Ectodermal cell (in vitro differentiated cells): ENCODE measurements around the gene BEST1.
"Not testable (repeated sequence)": the region's sequence is repeated elsewhere in the genome, so short reads cannot be mapped to it uniquely, and the experiment has no call there.

Experiments
- H3K27ac ChIP-seq: 2 replicates; pipeline ENCODE4 v1.7.0; 2013; ENCODE audit warnings: mild to moderate bottlenecking, low read depth, low read length; ENCODE audit not compliant: insufficient read depth, poor library complexity, severe bottlenecking
- H3K27me3 ChIP-seq: 2 replicates; pipeline ENCODE4 v1.7.0; 2013; ENCODE audit warnings: mild to moderate bottlenecking, low read length; ENCODE audit not compliant: insufficient read depth, control insufficient read depth, poor library complexity, severe bottlenecking
- H3K36me3 ChIP-seq: one replicate; pipeline ENCODE4 v1.7.0; 2013; ENCODE audit warnings: low read length; ENCODE audit not compliant: control insufficient read depth, insufficient read depth
- H3K4me1 ChIP-seq: one replicate; pipeline ENCODE4 v1.7.0; 2013; ENCODE audit warnings: low read length; ENCODE audit not compliant: control insufficient read depth, insufficient read depth
- H3K4me3 ChIP-seq: 2 replicates; pipeline ENCODE4 v1.7.0; 2013; ENCODE audit warnings: low read depth, low read length, control low read depth; ENCODE audit not compliant: insufficient read depth
- H3K9me3 ChIP-seq: 2 replicates; pipeline ENCODE4 v1.7.0; 2013; ENCODE audit warnings: mild to moderate bottlenecking, low read length, moderate library complexity; ENCODE audit not compliant: control insufficient read depth
- WGBS, 2 experiments: methylation state at CpG; one replicate each; pipeline ENCODE4 v1.1.7; 2013; ENCODE audit warnings: missing lambda C conversion rate in 2 of 2; 5-methylcytosine and 5-hydroxymethylcytosine counted together

BEST1 gene

DNA sequence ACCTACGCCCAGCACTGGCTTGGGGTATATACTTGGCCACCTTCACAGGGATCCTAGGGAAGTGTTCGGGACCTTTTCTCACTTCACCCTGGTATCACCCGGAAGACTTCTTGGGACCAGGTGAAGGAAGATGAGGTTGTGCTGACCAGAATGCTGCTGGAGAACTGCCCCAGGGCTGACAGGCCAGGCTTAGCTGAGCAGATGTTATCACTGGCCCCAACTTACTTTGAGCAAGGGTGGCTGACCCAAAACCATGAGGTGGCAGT is 12.8 kb downstream of the BEST1 start:
- no peaks in the 10 kb centered on the region for H3K27me3 ChIP-seq
- no peaks in the 10 kb centered on the region for H3K9me3 ChIP-seq
- peaks cover 7% of the 10 kb centered on the region for H3K4me1 ChIP-seq
- peaks cover 5% of the 10 kb centered on the region for H3K36me3 ChIP-seq
- no peak overlapping the region for H3K27ac ChIP-seq
- no peak overlapping the region for H3K4me3 ChIP-seq
- WGBS, 2 experiments: 93 to 99% methylated on average over 3 of the region's 3 CpGs

DNA sequence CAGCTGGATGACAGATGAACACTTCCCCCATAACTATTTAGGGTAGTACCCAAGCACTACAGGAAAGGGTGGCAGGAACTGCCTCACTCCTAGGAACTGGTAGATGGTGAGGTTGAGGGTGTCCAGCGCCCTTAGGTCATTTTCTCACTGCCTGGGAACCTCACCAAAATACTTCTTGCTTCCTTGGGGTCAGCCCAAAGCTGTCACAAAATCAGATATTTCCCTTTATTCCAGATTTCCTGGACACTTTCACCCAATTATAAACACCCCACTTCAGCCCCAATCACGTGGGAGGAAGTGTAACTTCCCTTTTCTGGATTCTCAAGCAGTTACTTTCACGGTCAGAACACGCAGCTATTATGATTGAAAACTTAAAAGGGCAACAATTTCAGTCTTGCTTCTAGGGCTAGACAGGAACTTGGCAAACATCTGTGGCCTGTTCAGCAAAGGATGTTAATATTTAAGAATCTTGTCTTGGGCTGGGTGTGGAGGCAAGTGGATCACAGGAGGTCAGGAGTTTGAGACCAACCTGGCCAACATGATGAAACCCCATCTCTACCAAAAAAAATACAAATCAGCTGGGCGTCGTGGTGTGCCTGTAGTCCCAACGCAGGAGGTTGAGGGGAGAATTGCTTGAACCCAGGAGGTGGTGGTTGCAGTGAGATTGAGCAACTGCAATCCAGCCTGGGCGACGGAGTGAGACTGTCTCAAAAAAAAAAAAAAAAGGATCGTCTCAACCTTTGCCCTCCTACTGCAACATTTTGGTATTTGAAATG is 13.3 kb downstream of the BEST1 start:
- no peak overlapping the region for H3K4me3 ChIP-seq
- H3K27me3 ChIP-seq: no peaks in the 10 kb centered on the region
- H3K27ac ChIP-seq: no peak overlapping the region
- no peaks in the 10 kb centered on the region for H3K9me3 ChIP-seq
- H3K36me3 ChIP-seq: peaks cover 5% of the 10 kb centered on the region
- 89 to 93% methylated on average over 9 to 10 of the region's 10 CpGs for WGBS, 2 experiments
- H3K4me1 ChIP-seq: peaks cover 7% of the 10 kb centered on the region

GRCh38 chr11:61964058-61964665 is 14.0 kb downstream of the BEST1 start:
- H3K4me3 ChIP-seq: no peak overlapping the region
- H3K27ac ChIP-seq: no peak overlapping the region
- 97% methylated on average over 3 to 4 of the region's 4 CpGs for WGBS, 2 experiments

DNA sequence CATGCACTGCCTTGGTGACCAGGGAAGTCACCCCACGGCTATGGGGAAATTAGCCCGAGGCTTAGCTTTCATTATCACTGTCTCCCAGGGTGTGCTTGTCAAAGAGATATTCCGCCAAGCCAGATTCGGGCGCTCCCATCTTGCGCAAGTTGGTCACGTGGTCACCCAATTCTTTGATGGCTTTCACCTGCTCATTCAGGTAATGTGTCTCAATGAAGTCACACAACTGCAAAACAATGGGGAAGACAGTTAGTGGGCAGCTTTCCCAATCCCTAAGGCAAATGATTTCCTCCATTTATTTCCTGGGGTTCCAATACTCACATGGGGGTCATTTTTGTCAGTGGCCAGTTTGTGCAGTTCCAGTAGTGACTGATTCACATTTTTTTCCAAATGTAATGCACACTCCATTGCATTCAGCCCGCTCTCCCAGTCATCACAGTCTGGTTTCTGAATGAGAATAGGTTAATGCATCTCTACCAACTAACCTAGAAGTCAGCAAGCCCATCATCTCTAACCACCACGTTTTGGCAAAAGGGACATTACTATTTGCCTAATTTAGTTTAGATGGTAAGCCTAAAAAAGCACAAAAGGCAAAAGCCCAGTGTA is 14.6 kb downstream of the BEST1 start:
- H3K36me3 ChIP-seq, H3K4me3 ChIP-seq, H3K9me3 ChIP-seq, H3K27ac ChIP-seq, H3K27me3 ChIP-seq: not testable (repeated sequence)
- H3K4me1 ChIP-seq: peaks cover 10% of the 10 kb centered on the region
- 96% methylated on average over 9 of the region's 9 CpGs for WGBS, 2 experiments

More at GRCh38 chr11:61964058-61964665, 14.0 kb downstream of the BEST1 start:
- Histone ChIP-seq H3K36me3 (peaks cover 5% of the 10 kb centered on the region), H3K27me3 (no peaks in the 10 kb centered on the region), H3K4me1 (peaks cover 10% of the 10 kb centered on the region), H3K9me3 (no peaks in the 10 kb centered on the region)

DNA sequence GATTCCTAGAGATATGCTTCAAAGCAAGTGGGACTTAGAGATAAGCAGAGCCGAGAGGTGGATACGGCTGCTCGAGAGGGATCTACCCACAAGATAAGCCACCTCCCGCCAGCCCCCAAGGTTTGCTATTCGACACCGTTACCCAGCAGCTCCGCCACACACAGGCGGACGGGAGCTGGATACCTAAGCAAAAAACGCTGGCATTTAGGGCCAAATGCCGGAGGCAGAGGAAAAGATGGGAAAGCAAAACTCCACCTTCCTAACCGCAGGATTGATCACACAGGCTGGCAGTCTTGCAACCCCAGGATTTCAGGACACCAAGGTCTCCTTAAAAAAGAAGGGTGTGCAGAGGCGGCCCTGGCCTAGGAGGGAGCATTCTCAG is 16.6 kb downstream of the BEST1 start:
- WGBS, 2 experiments: 0% methylated on average over 13 of the region's 13 CpGs

DNA sequence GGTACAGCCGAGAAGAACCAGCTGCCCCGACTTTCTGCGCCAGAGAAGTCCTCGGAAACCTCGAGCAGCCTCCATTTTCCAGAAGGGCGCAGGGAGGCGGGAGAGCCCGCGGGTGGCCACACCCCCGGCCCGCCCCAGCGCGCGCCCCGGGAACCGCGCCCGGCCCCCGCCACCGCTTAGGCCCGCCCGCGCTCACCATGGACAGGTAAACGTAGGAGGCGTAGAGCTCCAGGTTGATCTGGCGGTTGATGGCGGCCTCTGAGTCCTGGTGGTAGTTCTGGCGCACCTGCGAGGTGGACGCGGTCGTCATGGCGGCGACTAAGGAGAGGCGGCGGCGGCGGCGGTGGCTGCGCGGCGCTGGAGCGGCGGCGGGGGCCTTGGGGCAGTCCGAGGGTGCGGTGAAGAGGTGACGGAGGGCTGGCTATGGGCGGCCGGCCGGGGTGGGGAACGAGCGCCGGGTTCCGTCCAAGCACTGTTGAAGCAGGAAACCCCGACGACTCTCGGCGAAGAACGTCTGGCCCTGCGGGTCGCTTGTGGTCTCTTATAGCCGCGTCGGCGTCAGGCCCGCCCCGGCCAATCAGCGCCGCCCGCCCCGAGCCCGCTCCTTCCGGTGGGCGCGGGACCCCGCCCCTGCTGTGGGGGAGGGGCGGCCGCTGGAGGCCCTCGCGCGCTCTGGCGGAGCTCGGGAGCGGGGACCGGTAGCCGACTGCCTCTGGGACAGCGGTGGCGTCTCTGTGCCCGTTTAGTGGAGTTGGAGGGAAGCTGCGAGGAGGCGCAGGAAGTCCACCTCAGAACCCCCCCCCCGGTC is 17.2 kb downstream of the BEST1 start, which contains the start of gene FTH1:
Gene FTH1 (minus strand): TSS at position 519 of the 808 bp plus-strand sequence. CDS start 209 bp downstream, at position 310.
- Histone ChIP-seq H3K9me3 (no peaks in the 10 kb centered on the region), H3K27ac (peak within 1 kb of the TSS; percentile 47), H3K36me3 (peaks cover 5% of the 10 kb centered on the region), H3K4me3 (peak within 1 kb of the TSS; percentile 98), H3K27me3 (no peaks in the 10 kb centered on the region), H3K4me1 (peaks cover 17% of the 10 kb centered on the region)
- WGBS, 2 experiments: 1% methylated on average over 93 of the region's 93 CpGs

More for the DNA sequence above, 16.6 kb downstream of the BEST1 start:
- H3K4me3 ChIP-seq: peak overlapping the region; percentile 98
- no peaks in the 10 kb centered on the region for H3K9me3 ChIP-seq
- H3K4me1 ChIP-seq: peaks cover 16% of the 10 kb centered on the region
- peak overlapping the region; percentile 47 for H3K27ac ChIP-seq
- no peaks in the 10 kb centered on the region for H3K27me3 ChIP-seq
- peaks cover 5% of the 10 kb centered on the region for H3K36me3 ChIP-seq

DNA sequence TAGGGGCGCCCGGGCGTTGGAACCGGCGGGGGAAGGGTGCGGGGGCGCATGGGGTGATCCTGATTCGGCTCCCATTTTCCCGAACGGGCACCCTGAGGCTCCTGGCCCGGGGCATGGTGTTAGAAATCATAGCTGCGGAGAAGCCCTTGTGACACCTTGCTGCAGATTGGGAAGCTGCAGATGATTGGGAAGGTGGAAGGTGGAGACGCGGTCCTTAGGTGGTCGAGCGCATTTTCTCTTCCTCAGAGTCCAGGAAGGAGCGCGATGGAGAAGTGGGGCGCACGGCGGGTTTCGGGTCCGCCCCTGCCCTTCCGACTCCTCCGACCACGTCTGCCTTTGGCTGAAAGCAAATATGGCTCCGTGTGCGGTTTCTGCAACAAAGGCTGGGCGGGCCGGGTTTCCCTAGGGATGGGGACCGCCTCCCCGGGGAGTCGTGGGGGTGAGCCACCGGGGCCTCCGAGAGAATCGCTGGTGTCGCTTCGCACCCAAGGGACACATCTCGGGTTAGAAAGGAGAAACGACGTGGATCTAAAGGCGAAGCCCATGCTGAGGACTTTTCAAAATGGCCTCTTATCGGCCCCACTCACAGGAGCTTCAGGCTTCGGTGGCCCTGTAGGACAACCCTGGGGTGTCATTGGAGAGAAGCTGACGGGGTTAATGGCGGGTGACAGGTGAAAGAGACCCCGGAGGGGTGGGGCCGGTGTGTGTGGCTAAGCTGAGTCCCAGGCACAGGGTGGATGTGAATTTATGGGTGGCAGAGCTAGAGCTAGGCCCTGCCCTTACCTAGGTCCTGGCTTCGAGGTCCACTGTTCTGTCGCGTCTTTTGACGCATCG is 18.0 kb downstream of the BEST1 start:
- no peaks in the 10 kb centered on the region for H3K9me3 ChIP-seq
- H3K27me3 ChIP-seq: no peaks in the 10 kb centered on the region
- H3K4me3 ChIP-seq: peak overlapping the region; percentile 98
- peaks cover 5% of the 10 kb centered on the region for H3K36me3 ChIP-seq
- H3K4me1 ChIP-seq: peaks cover 24% of the 10 kb centered on the region
- 28% methylated on average over 53 of the region's 53 CpGs for WGBS, 2 experiments
- H3K27ac ChIP-seq: peak overlapping the region; percentile 47

DNA sequence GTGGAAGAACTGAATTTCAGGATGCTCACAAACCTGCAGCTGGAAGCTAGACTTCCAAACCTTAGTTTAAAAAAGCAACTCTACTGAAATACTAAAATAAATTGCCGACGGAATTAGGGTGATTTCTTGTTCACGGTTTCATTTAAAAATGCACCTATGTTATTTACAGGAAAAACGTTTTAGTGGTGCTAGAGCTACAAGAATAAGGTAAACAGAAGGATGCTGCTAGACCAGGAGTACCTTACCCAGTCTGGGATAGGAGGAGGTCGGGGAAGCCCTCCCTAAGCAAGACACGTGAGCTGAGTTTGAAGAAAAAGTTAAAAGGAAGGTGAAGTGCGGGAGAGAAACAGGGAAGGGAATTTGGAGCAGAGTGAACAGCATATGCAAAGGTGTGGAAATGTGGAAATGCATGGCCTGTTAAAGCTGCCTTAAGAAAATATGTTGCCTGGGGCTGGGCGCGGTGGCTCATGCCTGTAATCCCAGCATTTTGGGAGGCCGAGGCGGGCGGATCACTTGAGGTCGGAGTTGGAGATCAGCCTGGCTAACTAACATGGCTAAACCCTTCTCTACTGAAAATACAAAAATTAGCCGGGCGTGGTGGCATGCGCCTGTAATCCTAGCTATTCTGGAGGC is 18.7 kb downstream of the BEST1 start:
- 90 to 91% methylated on average over 16 of the region's 16 CpGs for WGBS, 2 experiments
- Histone ChIP-seq H3K27ac (no peak overlapping the region), H3K27me3 (no peaks in the 10 kb centered on the region), H3K36me3 (peaks cover 5% of the 10 kb centered on the region), H3K4me3 (peak overlapping the region; percentile 98), H3K4me1 (peaks cover 24% of the 10 kb centered on the region), H3K9me3 (no peaks in the 10 kb centered on the region)

- H3K27ac ChIP-seq: no peak overlapping the region
- no peaks in the 10 kb centered on the region for H3K9me3 ChIP-seq
- H3K36me3 ChIP-seq: peaks cover 5% of the 10 kb centered on the region
- 95% methylated on average over 7 of the region's 7 CpGs for WGBS, 2 experiments
- H3K4me1 ChIP-seq: peaks cover 24% of the 10 kb centered on the region
- H3K27me3 ChIP-seq: no peaks in the 10 kb centered on the region
- H3K4me3 ChIP-seq: no peak overlapping the region
Measured at GRCh38 chr11:61969391-61969758, 19.2 kb downstream of the BEST1 start.
